HG02852 (cell line): ENCODE measurements around the gene MROH2A.

Experiments used
- ATAC-seq: cut with Tn5 transposase; IDR thresholded peaks from one replicate; pipeline ENCODE4 v1.9.1; 2021; ENCODE audit warnings: mild to moderate bottlenecking, moderate library complexity; ENCODE audit not compliant: unreplicated experiment

Gene MROH2A

GRCh38 chr2:233764761-233765160, 13.4 kb upstream of the MROH2A start:
- no peak for ATAC-seq

- ATAC-seq = no peak
Measured at GRCh38 chr2:233766416-233766815, 11.7 kb upstream of the MROH2A start.

- no peak for ATAC-seq
Measured at GRCh38 chr2:233768076-233768475, 10.1 kb upstream of the MROH2A start.

- no peak for ATAC-seq
Measured at GRCh38 chr2:233769260-233769659, 8.9 kb upstream of the MROH2A start.

- ATAC-seq = no peak
Measured at GRCh38 chr2:233772153-233772552, 6.0 kb upstream of the MROH2A start.

- no peak for ATAC-seq
Measured at GRCh38 chr2:233772583-233772982, 5.5 kb upstream of the MROH2A start.

GRCh38 chr2:233773854-233774253, 4.3 kb upstream of the MROH2A start:
- ATAC-seq = no peak

GRCh38 chr2:233775414-233775813, 2.7 kb upstream of the MROH2A start:
- no peak for ATAC-seq

GRCh38 chr2:233779722-233780121, 1.6 kb downstream of the MROH2A start:
- no peak for ATAC-seq

GRCh38 chr2:233780771-233781170, 2.6 kb downstream of the MROH2A start:
- no peak for ATAC-seq

GRCh38 chr2:233789554-233789953, 11.4 kb downstream of the MROH2A start:
- ATAC-seq = no peak

GRCh38 chr2:233791151-233791882, 13.2 kb downstream of the MROH2A start:
- no peak for ATAC-seq

- ATAC-seq = no peak
Measured at GRCh38 chr2:233791883-233792329, 13.8 kb downstream of the MROH2A start.

- no peak for ATAC-seq
Measured at GRCh38 chr2:233792720-233793119, 14.6 kb downstream of the MROH2A start.

- no peak for ATAC-seq
Measured at GRCh38 chr2:233793465-233794127, 15.5 kb downstream of the MROH2A start.

GRCh38 chr2:233794128-233794658, 16.1 kb downstream of the MROH2A start:
- ATAC-seq = no peak

- ATAC-seq = no peak
Measured at GRCh38 chr2:233795735-233796171, 17.6 kb downstream of the MROH2A start.

- ATAC-seq = no peak
Measured at GRCh38 chr2:233796254-233796653, 18.1 kb downstream of the MROH2A start.

GRCh38 chr2:233798335-233799086, 20.4 kb downstream of the MROH2A start:
- no peak for ATAC-seq

GRCh38 chr2:233799087-233799665, 21.0 kb downstream of the MROH2A start:
- ATAC-seq = no peak

- ATAC-seq = no peak
Measured at GRCh38 chr2:233799716-233800115, 21.6 kb downstream of the MROH2A start.
